Measurements from ENCODE around the gene PTPN3.

- TF ChIP-seq ZC3H10 (CRISPR knock-in tag; IDR thresholded peaks at IDR 0.05) (no peak), RARB (CRISPR knock-in tag; IDR thresholded peaks at IDR 0.05) (no peak), TOX (CRISPR knock-in tag; IDR thresholded peaks at IDR 0.05; ENCODE audit: borderline replicate concordance) (no peak), ARNTL (CRISPR knock-in tag; IDR thresholded peaks at IDR 0.05; ENCODE audit: borderline replicate concordance, low read depth) (no peak), TCF4 (CRISPR knock-in tag; IDR thresholded peaks at IDR 0.05; ENCODE audit: borderline replicate concordance) (no peak), ISL1 (CRISPR knock-in tag; IDR thresholded peaks at IDR 0.05) (no peak), CREB5 (CRISPR knock-in tag; IDR thresholded peaks at IDR 0.05; ENCODE audit: low read depth) (no peak), POU6F1 (CRISPR knock-in tag; IDR thresholded peaks at IDR 0.05; ENCODE audit: borderline replicate concordance, low read depth) (no peak), CSRNP3 (CRISPR knock-in tag; IDR thresholded peaks at IDR 0.05) (no peak), TSHZ2 (CRISPR knock-in tag; IDR thresholded peaks at IDR 0.05) (no peak), SNAI2 (CRISPR knock-in tag; IDR thresholded peaks at IDR 0.05) (no peak), PATZ1 (CRISPR knock-in tag; IDR thresholded peaks at IDR 0.05; ENCODE audit: borderline replicate concordance) (no peak)
Observed at GRCh38 chr9:109391176-109391575, 106.9 kb downstream of the PTPN3 start.
